Measurements from ENCODE around the gene MFSD2A.

DNA sequence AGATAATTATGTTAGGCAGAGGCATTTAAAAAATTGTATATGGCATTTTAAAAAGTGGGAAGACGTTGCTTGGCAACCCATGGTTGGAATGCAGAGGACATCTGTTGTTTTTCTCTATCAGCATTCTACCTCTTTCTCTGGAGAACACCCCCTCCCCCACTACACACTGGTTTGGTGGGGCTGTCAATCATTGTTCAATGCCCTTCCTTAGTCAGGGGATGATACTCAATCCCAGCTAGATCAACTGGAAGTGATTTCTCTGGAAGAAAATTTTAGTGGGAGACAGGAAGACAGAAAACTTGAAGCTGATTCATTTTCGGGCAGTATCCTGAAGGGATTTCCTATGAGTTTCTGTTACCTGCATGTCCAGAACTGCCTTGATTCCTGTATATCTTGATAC, 49.9 kb downstream of the MFSD2A start:
- TF ChIP-seq, protein P1, sequence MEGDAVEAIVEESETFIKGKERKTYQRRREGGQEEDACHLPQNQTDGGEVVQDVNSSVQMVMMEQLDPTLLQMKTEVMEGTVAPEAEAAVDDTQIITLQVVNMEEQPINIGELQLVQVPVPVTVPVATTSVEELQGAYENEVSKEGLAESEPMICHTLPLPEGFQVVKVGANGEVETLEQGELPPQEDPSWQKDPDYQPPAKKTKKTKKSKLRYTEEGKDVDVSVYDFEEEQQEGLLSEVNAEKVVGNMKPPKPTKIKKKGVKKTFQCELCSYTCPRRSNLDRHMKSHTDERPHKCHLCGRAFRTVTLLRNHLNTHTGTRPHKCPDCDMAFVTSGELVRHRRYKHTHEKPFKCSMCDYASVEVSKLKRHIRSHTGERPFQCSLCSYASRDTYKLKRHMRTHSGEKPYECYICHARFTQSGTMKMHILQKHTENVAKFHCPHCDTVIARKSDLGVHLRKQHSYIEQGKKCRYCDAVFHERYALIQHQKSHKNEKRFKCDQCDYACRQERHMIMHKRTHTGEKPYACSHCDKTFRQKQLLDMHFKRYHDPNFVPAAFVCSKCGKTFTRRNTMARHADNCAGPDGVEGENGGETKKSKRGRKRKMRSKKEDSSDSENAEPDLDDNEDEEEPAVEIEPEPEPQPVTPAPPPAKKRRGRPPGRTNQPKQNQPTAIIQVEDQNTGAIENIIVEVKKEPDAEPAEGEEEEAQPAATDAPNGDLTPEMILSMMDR (IDR thresholded peaks at IDR 0.05): no peak
- TF ChIP-seq POLR2A (IDR thresholded peaks at IDR 0.05): no peak

Data from thyroid gland (tissue), 4 donors.